Right lobe of liver (tissue), 6 donors: ENCODE results near the gene MCTP2. TPM values are rescaled to one million over a fixed set of nuclear protein-coding genes. Genes with fewer than 3 reads are reported as not detected.

Experiments used
- ATAC-seq, 4 donors: fragments of 200-7000 bp; cut with Tn5 transposase; one replicate each; pipeline ENCODE4 v1.9.1; 2020; ENCODE audit warnings: mild to moderate bottlenecking in 4 of 4, moderate library complexity in 4 of 4
- DNase-seq, 3 donors: peaks; one replicate each; pipeline ENCODE4 v3.0.0-alpha.2; 2020
- H3K27ac ChIP-seq, 3 donors: fragments of 200-600 bp; one replicate each; pipeline ENCODE4 v1.8.0; 2022
- H3K27me3 ChIP-seq, 2 donors: fragments of 200-600 bp; one replicate each; pipeline ENCODE4 v1.8.0; 2022
- H3K36me3 ChIP-seq, 4 donors: fragments of 200-600 bp; sonication (generic) in 1 of 4; one replicate each; pipeline versions ENCODE4 v1.5.1 to v1.8.0; 2017 to 2022; ENCODE audit warnings: control low read depth in 1 of 4
- H3K4me1 ChIP-seq, 4 donors: fragments of 200-600 bp; sonication (generic) in 1 of 4; one replicate each; pipeline versions ENCODE4 v1.5.1 to v1.8.0; 2017 to 2022; ENCODE audit warnings: control low read depth in 1 of 4
- H3K4me3 ChIP-seq, 3 donors: fragments of 200-600 bp; one replicate each; pipeline ENCODE4 v1.8.0; 2022
- H3K9me3 ChIP-seq, 4 donors: fragments of 200-600 bp; sonication (generic) in 1 of 4; one replicate each; pipeline versions ENCODE4 v1.5.1 to v1.8.0; 2017 to 2022; ENCODE audit warnings: control low read depth in 1 of 4
- POLR2A ChIP-seq: fragments of 450-650 bp; IDR thresholded peaks from one replicate; pipeline ENCODE4 v1.6.1; 2017; ENCODE audit warnings: antibody characterized with exemption, mild to moderate bottlenecking
- WGBS: methylation state at CpG from one replicate; pipeline ENCODE4 v1.1.6; 2018; ENCODE audit warnings: low coverage, low lambda C conversion rate; ENCODE audit not compliant: insufficient coverage; ENCODE audit errors: missing lambda C conversion rate; 5-methylcytosine and 5-hydroxymethylcytosine counted together
- intact Hi-C, 2 donors: fragments of 100-400 bp; cut with DNase I; formaldehyde crosslinking; loops; one replicate each; pipeline versions ENCODE4 v1.11.2 to v1.14.1; 2022
- total RNA-seq, 6 experiments: library from RNA; depleted of rRNA in 2 of 6; stranded (reverse); fragments of >200 nt in 2 of 6; fragmentation: NEBNext Ultra II Directional in 3 of 6; extraction: Animal tissue kit (Norgen Biotek cat#: 25700) in 3 of 6; gene quantifications; one replicate each; pipeline versions ENCODE4 v1.1.0 to v1.2.4, GENCODE V29; 2016 to 2023
- TF ChIP-seq, protein P1 (sequence below), 4 donors: fragments of 200-600 bp in 3 of 4; fragments of 450-650 bp in 1 of 4; IDR thresholded peaks; one replicate each; pipeline versions ENCODE4 v1.5.1 to v1.8.0; 2016 to 2022; ENCODE audit warnings: antibody characterized with exemption in 4 of 4, mild to moderate bottlenecking in 2 of 4
- donor health status: DM: no; HTN: yes; CAD: no.
- donor health status: DM: no; HTN: no; CAD: no.
- donor health status: DM: no; HTN: no; CAD: no.
- donor health status: DM: no; HTN: yes; CAD: no.
- donor health status: DM: no; HTN: yes; CAD: no.

The MCTP2 gene
- total RNA-seq, 6 experiments from 2014 or later = 1.8 to 5.3 (median 2.9) TPM

GRCh38 chr15:94280301-94280700, 48.9 kb downstream of the MCTP2 start:
- Histone ChIP-seq H3K27ac (no peak overlapping the region), H3K9me3 (no peaks in the 10 kb centered on the region), H3K27me3 (no peaks in the 10 kb centered on the region), H3K4me3 (no peak overlapping the region), H3K36me3 (no peaks in the 10 kb centered on the region), H3K4me1 (no peaks in the 10 kb centered on the region)
- intact Hi-C loops = no loop called here
- no peak for ATAC-seq
- TF ChIP-seq, protein P1, sequence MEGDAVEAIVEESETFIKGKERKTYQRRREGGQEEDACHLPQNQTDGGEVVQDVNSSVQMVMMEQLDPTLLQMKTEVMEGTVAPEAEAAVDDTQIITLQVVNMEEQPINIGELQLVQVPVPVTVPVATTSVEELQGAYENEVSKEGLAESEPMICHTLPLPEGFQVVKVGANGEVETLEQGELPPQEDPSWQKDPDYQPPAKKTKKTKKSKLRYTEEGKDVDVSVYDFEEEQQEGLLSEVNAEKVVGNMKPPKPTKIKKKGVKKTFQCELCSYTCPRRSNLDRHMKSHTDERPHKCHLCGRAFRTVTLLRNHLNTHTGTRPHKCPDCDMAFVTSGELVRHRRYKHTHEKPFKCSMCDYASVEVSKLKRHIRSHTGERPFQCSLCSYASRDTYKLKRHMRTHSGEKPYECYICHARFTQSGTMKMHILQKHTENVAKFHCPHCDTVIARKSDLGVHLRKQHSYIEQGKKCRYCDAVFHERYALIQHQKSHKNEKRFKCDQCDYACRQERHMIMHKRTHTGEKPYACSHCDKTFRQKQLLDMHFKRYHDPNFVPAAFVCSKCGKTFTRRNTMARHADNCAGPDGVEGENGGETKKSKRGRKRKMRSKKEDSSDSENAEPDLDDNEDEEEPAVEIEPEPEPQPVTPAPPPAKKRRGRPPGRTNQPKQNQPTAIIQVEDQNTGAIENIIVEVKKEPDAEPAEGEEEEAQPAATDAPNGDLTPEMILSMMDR (IDR thresholded peaks at IDR 0.05) = no peak
- no peak for TF ChIP-seq POLR2A
- WGBS = 44% methylated on average over 3 of the region's 3 CpGs
- no peak for DNase-seq

DNA sequence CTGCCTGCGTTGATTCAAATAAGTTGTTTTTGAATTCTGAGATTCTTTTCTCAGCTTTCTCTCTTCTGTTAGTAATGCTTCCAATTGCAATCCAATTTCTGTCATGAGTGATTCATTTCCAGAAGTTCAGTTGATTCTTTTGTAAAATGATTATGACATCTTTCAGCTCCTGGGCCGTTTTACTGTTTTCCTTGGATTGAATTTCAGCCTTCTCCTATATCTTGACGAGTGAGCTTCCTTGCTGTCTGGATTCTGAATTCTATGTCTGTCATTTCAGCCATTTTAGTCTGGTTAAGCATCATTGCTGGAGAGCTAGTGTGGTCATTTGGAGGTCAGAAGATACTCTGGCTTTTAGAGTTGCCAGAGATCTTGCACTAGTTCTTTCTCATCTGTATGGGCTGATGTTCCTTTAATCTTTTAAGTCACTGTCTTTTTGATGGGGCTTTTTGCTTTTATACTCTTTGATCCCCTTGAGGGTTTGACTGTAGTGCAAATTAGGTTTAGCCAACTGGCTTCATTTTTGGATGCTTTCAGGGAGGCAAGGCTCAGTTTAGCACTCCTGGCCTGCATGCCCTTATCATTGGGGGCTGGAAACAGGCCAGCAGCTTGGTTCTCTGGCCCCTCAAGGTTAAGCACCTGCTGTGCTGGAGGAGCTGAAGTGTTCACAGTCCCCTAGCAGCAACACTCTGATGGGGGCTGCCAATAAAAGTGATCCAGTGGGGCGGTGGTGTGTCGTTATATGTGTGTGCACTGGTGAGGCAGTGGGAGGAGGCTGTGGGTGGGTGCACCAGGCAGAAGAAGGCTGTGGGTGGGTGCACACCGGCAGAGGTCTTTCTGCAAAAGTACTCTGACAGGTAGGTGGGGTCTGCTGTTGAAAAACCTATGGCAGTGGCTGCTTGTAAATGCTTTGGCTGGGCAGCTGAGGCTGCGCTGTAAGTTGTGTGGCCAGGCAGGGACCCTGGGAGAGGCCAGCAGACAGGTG, 51.2 kb downstream of the MCTP2 start:
- H3K9me3 ChIP-seq = no peaks in the 10 kb centered on the region
- ATAC-seq = no peak
- H3K27ac ChIP-seq = no peak overlapping the region
- no peaks in the 10 kb centered on the region for H3K27me3 ChIP-seq
- no peaks in the 10 kb centered on the region for H3K4me1 ChIP-seq
- no peak overlapping the region for H3K4me3 ChIP-seq
- TF ChIP-seq, protein P1 (IDR thresholded peaks at IDR 0.05) = no peak
- no peak for TF ChIP-seq POLR2A
- no peaks in the 10 kb centered on the region for H3K36me3 ChIP-seq
- WGBS = 41% methylated on average over 4 of the region's 7 CpGs
- no peak for DNase-seq
- intact Hi-C loops = no loop called here

GRCh38 chr15:94286583-94286982, 55.2 kb downstream of the MCTP2 start:
- Histone ChIP-seq H3K4me1 (no peaks in the 10 kb centered on the region), H3K4me3 (no peak overlapping the region), H3K36me3 (no peaks in the 10 kb centered on the region), H3K27ac (no peak overlapping the region), H3K9me3 (no peaks in the 10 kb centered on the region), H3K27me3 (no peaks in the 10 kb centered on the region)
- TF ChIP-seq, protein P1 (IDR thresholded peaks at IDR 0.05) = no peak
- no peak for TF ChIP-seq POLR2A
- DNase-seq (no peak), ATAC-seq (no peak)
- WGBS = 20% methylated on average over 3 of the region's 3 CpGs
- intact Hi-C loops = no loop called here

DNA sequence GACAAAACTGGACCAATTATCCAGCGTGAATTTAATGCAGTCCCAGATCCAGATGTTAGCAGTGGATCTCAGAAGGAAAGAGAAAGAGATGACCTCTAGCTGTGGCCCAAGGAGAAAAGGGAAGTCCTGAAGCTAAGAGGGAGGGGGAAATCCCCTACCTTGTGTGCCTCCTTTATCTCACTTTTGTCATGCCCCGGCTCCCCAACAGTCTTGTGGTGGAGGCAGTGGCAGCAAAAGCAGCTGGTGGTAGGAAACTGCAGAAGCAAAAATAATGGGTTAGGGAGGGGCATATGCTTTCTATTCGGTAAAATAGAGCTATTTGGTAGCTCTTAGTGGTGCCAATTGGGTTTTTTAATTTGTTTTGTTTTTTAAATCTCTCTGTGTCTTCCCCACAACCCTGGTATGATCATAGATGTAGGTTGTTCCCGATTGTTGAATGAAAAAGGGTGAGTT, 56.5 kb downstream of the MCTP2 start:
- TF ChIP-seq, protein P1 (IDR thresholded peaks at IDR 0.05) = no peak
- no peak for TF ChIP-seq POLR2A
- H3K27ac ChIP-seq = no peak overlapping the region
- no peak for DNase-seq
- intact Hi-C loops = no loop called here
- ATAC-seq = peak in 2 of 4 donors; percentile 59 to 72
- H3K36me3 ChIP-seq = no peaks in the 10 kb centered on the region
- H3K4me3 ChIP-seq = no peak overlapping the region
- 28% methylated on average over 4 of the region's 4 CpGs for WGBS
- no peaks in the 10 kb centered on the region for H3K9me3 ChIP-seq
- no peaks in the 10 kb centered on the region for H3K4me1 ChIP-seq
- H3K27me3 ChIP-seq = no peaks in the 10 kb centered on the region
